Activated T-cell treated with anti-CD3 and anti-CD28 coated beads for 24 hours (primary cell): ENCODE data around the gene CHIA.

Source experiments
- DNase-seq: peaks from one replicate; pipeline ENCODE4 v3.0.0-alpha.2; 2020; ENCODE audit warnings: low read depth

The CHIA gene

DNA sequence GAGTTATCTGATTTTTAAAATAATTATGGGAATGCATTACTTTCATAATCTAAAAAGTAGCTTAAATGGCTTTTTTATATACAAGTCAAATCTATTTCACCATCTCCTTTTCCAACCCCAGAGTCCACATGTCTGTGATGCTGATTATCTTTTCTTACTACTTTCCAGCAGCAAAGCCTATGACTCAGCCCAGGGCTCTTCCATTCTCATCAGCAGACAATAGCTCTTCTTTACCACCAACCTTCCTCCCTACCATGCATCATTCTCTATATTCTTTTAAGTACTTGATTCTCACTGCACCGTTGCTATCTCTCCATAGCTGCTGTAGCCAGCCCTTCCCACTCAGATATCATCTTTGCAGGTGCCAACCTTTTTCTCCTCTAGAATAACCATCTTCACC, 75.6 kb downstream of the CHIA start:
- DNase-seq, result no peak

DNA sequence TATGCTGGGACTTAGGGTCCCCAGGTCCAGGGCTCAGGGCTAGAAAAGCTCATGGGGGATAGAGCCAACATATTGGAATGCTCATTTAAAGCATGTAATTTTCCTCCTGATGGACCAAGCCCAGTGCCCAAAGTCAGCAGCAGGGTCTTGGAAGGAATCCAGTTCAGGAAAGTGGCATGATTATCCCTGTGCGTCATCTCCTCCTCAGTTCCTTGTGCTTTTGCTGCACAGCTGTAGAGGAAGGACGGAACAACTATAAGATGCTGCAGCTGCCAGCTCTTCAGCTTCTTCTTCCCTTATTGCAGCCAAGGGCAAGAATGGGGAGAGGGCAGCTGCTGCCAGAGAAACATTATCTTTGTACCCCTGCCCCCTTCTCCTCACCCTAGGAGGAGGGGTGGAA, 78.5 kb downstream of the CHIA start:
- no peak for DNase-seq

- no peak for DNase-seq
These were observed 79.0 kb downstream of the CHIA start for GRCh38 chr1:111369645-111370044.
